Measurements from ENCODE around the gene CFAP57.

CFAP57 gene

GRCh38 chr1:43288058-43288784, 116.1 kb downstream of the CFAP57 start:
- DNase-seq (ENCODE audit: low read depth, low spot score): no peak
- no CpG with 5 or more reads among the region's 9 CpGs for WGBS (ENCODE audit: insufficient coverage, insufficient read length)
- H3K4me3 ChIP-seq (ENCODE audit: low read length): no peak overlapping the region
- H3K4me1 ChIP-seq (ENCODE audit: control insufficient read depth, insufficient read depth, low read length): peaks cover 9% of the 10 kb centered on the region
- no peak overlapping the region for H3K27ac ChIP-seq (ENCODE audit: low read length)
- no peaks in the 10 kb centered on the region for H3K36me3 ChIP-seq (ENCODE audit: control insufficient read depth, insufficient read depth, low read length)
- no peaks in the 10 kb centered on the region for H3K9me3 ChIP-seq (ENCODE audit: control insufficient read depth, insufficient read depth, low read length)
- no peaks in the 10 kb centered on the region for H3K27me3 ChIP-seq (ENCODE audit: control insufficient read depth, insufficient read depth, low read length)

- no peaks in the 10 kb centered on the region for H3K36me3 ChIP-seq (ENCODE audit: control insufficient read depth, insufficient read depth, low read length)
- H3K4me3 ChIP-seq (ENCODE audit: low read length): no peak overlapping the region
- no peaks in the 10 kb centered on the region for H3K9me3 ChIP-seq (ENCODE audit: control insufficient read depth, insufficient read depth, low read length)
- no peak for DNase-seq (ENCODE audit: low read depth, low spot score)
- H3K27me3 ChIP-seq (ENCODE audit: control insufficient read depth, insufficient read depth, low read length): no peaks in the 10 kb centered on the region
- H3K27ac ChIP-seq (ENCODE audit: low read length): no peak overlapping the region
- no CpG with 5 or more reads among the region's 12 CpGs for WGBS (ENCODE audit: insufficient coverage, insufficient read length)
- H3K4me1 ChIP-seq (ENCODE audit: control insufficient read depth, insufficient read depth, low read length): peaks cover 11% of the 10 kb centered on the region
Observed at GRCh38 chr1:43288785-43289706, 116.9 kb downstream of the CFAP57 start.

- WGBS (ENCODE audit: insufficient coverage, insufficient read length): no CpG with 5 or more reads among the region's 7 CpGs
- DNase-seq (ENCODE audit: low read depth, low spot score): no peak
- H3K27ac ChIP-seq (ENCODE audit: low read length): no peak overlapping the region
- no peaks in the 10 kb centered on the region for H3K9me3 ChIP-seq (ENCODE audit: control insufficient read depth, insufficient read depth, low read length)
- no peak overlapping the region for H3K4me3 ChIP-seq (ENCODE audit: low read length)
- no peaks in the 10 kb centered on the region for H3K27me3 ChIP-seq (ENCODE audit: control insufficient read depth, insufficient read depth, low read length)
- H3K4me1 ChIP-seq (ENCODE audit: control insufficient read depth, insufficient read depth, low read length): peaks cover 5% of the 10 kb centered on the region; the same call in 1 of the 2 replicates
- H3K36me3 ChIP-seq (ENCODE audit: control insufficient read depth, insufficient read depth, low read length): no peaks in the 10 kb centered on the region
Observed at GRCh38 chr1:43292216-43292615, 120.1 kb downstream of the CFAP57 start.

GRCh38 chr1:43292679-43293078, 120.5 kb downstream of the CFAP57 start:
- no CpG with 5 or more reads among the region's 5 CpGs for WGBS (ENCODE audit: insufficient coverage, insufficient read length)
- H3K27ac ChIP-seq (ENCODE audit: low read length): no peak overlapping the region
- no peaks in the 10 kb centered on the region for H3K9me3 ChIP-seq (ENCODE audit: control insufficient read depth, insufficient read depth, low read length)
- no peaks in the 10 kb centered on the region for H3K27me3 ChIP-seq (ENCODE audit: control insufficient read depth, insufficient read depth, low read length)
- peaks cover 5% of the 10 kb centered on the region; the same call in 1 of the 2 replicates for H3K4me1 ChIP-seq (ENCODE audit: control insufficient read depth, insufficient read depth, low read length)
- no peak overlapping the region for H3K4me3 ChIP-seq (ENCODE audit: low read length)
- no peak for DNase-seq (ENCODE audit: low read depth, low spot score)
- no peaks in the 10 kb centered on the region for H3K36me3 ChIP-seq (ENCODE audit: control insufficient read depth, insufficient read depth, low read length)

- no peak overlapping the region for H3K27ac ChIP-seq (ENCODE audit: low read length)
- WGBS (ENCODE audit: insufficient coverage, insufficient read length): no CpG with 5 or more reads among the region's 2 CpGs
Observed at GRCh38 chr1:43293176-43293575, 121.0 kb downstream of the CFAP57 start.

GRCh38 chr1:43293896-43294760, 122.0 kb downstream of the CFAP57 start:
- Histone ChIP-seq H3K36me3 (ENCODE audit: control insufficient read depth, insufficient read depth, low read length) (no peaks in the 10 kb centered on the region), H3K27ac (ENCODE audit: low read length) (no peak overlapping the region), H3K4me3 (ENCODE audit: low read length) (no peak overlapping the region), H3K4me1 (ENCODE audit: control insufficient read depth, insufficient read depth, low read length) (peaks cover 5% of the 10 kb centered on the region; the same call in 1 of the 2 replicates), H3K27me3 (ENCODE audit: control insufficient read depth, insufficient read depth, low read length) (no peaks in the 10 kb centered on the region), H3K9me3 (ENCODE audit: control insufficient read depth, insufficient read depth, low read length) (no peaks in the 10 kb centered on the region)
- no CpG with 5 or more reads among the region's 7 CpGs for WGBS (ENCODE audit: insufficient coverage, insufficient read length)
- no peak for DNase-seq (ENCODE audit: low read depth, low spot score)

More at GRCh38 chr1:43293176-43293575, 121.0 kb downstream of the CFAP57 start:
- Histone ChIP-seq H3K4me1 (ENCODE audit: control insufficient read depth, insufficient read depth, low read length) (peaks cover 5% of the 10 kb centered on the region; the same call in 1 of the 2 replicates), H3K36me3 (ENCODE audit: control insufficient read depth, insufficient read depth, low read length) (no peaks in the 10 kb centered on the region), H3K9me3 (ENCODE audit: control insufficient read depth, insufficient read depth, low read length) (no peaks in the 10 kb centered on the region), H3K27me3 (ENCODE audit: control insufficient read depth, insufficient read depth, low read length) (no peaks in the 10 kb centered on the region), H3K4me3 (ENCODE audit: low read length) (no peak overlapping the region)
- no peak for DNase-seq (ENCODE audit: low read depth, low spot score)

GRCh38 chr1:43294761-43295160, 122.6 kb downstream of the CFAP57 start:
- no peaks in the 10 kb centered on the region for H3K36me3 ChIP-seq (ENCODE audit: control insufficient read depth, insufficient read depth, low read length)
- H3K27me3 ChIP-seq (ENCODE audit: control insufficient read depth, insufficient read depth, low read length): no peaks in the 10 kb centered on the region
- no CpG with 5 or more reads among the region's 8 CpGs for WGBS (ENCODE audit: insufficient coverage, insufficient read length)
- no peak overlapping the region for H3K4me3 ChIP-seq (ENCODE audit: low read length)
- H3K9me3 ChIP-seq (ENCODE audit: control insufficient read depth, insufficient read depth, low read length): no peaks in the 10 kb centered on the region
- H3K27ac ChIP-seq (ENCODE audit: low read length): no peak overlapping the region
- DNase-seq (ENCODE audit: low read depth, low spot score): no peak
- H3K4me1 ChIP-seq (ENCODE audit: control insufficient read depth, insufficient read depth, low read length): peaks cover 6% of the 10 kb centered on the region; the same call in 1 of the 2 replicates

- Histone ChIP-seq H3K4me3 (ENCODE audit: low read length) (no peak overlapping the region), H3K27me3 (ENCODE audit: control insufficient read depth, insufficient read depth, low read length) (no peaks in the 10 kb centered on the region), H3K36me3 (ENCODE audit: control insufficient read depth, insufficient read depth, low read length) (no peaks in the 10 kb centered on the region), H3K4me1 (ENCODE audit: control insufficient read depth, insufficient read depth, low read length) (peaks cover 6% of the 10 kb centered on the region; the same call in 1 of the 2 replicates), H3K27ac (ENCODE audit: low read length) (no peak overlapping the region), H3K9me3 (ENCODE audit: control insufficient read depth, insufficient read depth, low read length) (no peaks in the 10 kb centered on the region)
- no CpG with 5 or more reads among the region's 1 CpG for WGBS (ENCODE audit: insufficient coverage, insufficient read length)
- DNase-seq (ENCODE audit: low read depth, low spot score): no peak
Observed at GRCh38 chr1:43296207-43296606, 124.1 kb downstream of the CFAP57 start.

- DNase-seq (ENCODE audit: low read depth, low spot score): no peak
- H3K27me3 ChIP-seq (ENCODE audit: control insufficient read depth, insufficient read depth, low read length): no peaks in the 10 kb centered on the region
- H3K9me3 ChIP-seq (ENCODE audit: control insufficient read depth, insufficient read depth, low read length): no peaks in the 10 kb centered on the region
- no CpG with 5 or more reads among the region's 1 CpG for WGBS (ENCODE audit: insufficient coverage, insufficient read length)
- H3K4me3 ChIP-seq (ENCODE audit: low read length): no peak overlapping the region
- H3K4me1 ChIP-seq (ENCODE audit: control insufficient read depth, insufficient read depth, low read length): peaks cover 6% of the 10 kb centered on the region; the same call in 1 of the 2 replicates
- no peaks in the 10 kb centered on the region for H3K36me3 ChIP-seq (ENCODE audit: control insufficient read depth, insufficient read depth, low read length)
- no peak overlapping the region for H3K27ac ChIP-seq (ENCODE audit: low read length)
Observed at GRCh38 chr1:43298055-43298454, 125.9 kb downstream of the CFAP57 start.

GRCh38 chr1:43299101-43299500, 127.0 kb downstream of the CFAP57 start:
- no peaks in the 10 kb centered on the region for H3K36me3 ChIP-seq (ENCODE audit: control insufficient read depth, insufficient read depth, low read length)
- H3K4me3 ChIP-seq (ENCODE audit: low read length): no peak overlapping the region
- no peaks in the 10 kb centered on the region for H3K27me3 ChIP-seq (ENCODE audit: control insufficient read depth, insufficient read depth, low read length)
- no peak for DNase-seq (ENCODE audit: low read depth, low spot score)
- no peak overlapping the region for H3K27ac ChIP-seq (ENCODE audit: low read length)
- peaks cover 5% of the 10 kb centered on the region; the same call in 1 of the 2 replicates for H3K4me1 ChIP-seq (ENCODE audit: control insufficient read depth, insufficient read depth, low read length)
- H3K9me3 ChIP-seq (ENCODE audit: control insufficient read depth, insufficient read depth, low read length): no peaks in the 10 kb centered on the region

Measured in iPS DF 6.9 (cell line).